NCI-H510A treated with DMSO at 0.1 percent for 48 hours (cell line): Measurements from ENCODE around the gene ZNF646.

Experiments
- DNase-seq: peaks from one replicate; lab custom pipeline; 2025; lab: John Stamatoyannopoulos, UW

ZNF646 gene

GRCh38 chr16:31108035-31108793, 34.0 kb downstream of the ZNF646 start, which contains the start of gene BCKDK:
TSS of gene BCKDK (plus strand) at chr16:31108386. CDS start at chr16:31109224, 838 bp downstream.
- peak; percentile 22 for DNase-seq

- no peak for DNase-seq
These were observed 34.8 kb downstream of the ZNF646 start for GRCh38 chr16:31108794-31109558.

- no peak for DNase-seq
These were observed 35.4 kb downstream of the ZNF646 start for GRCh38 chr16:31109622-31110021.

- DNase-seq = no peak
These were observed 36.1 kb downstream of the ZNF646 start for GRCh38 chr16:31110106-31111034.

- DNase-seq = no peak
These were observed 37.8 kb downstream of the ZNF646 start for GRCh38 chr16:31111881-31112466.

GRCh38 chr16:31112711-31113110, 38.5 kb downstream of the ZNF646 start:
- no peak for DNase-seq

- DNase-seq = no peak
These were observed 39.2 kb downstream of the ZNF646 start for GRCh38 chr16:31113121-31114120.

- no peak for DNase-seq
These were observed 40.2 kb downstream of the ZNF646 start for GRCh38 chr16:31114468-31114867.

GRCh38 chr16:31117384-31118222, 43.4 kb downstream of the ZNF646 start, which contains the start of gene KAT8:
TSS of gene KAT8 (plus strand) at chr16:31117664. CDS start at chr16:31117682, 18 bp downstream.
- peak; percentile 98 for DNase-seq

- DNase-seq = no peak
These were observed 44.3 kb downstream of the ZNF646 start for GRCh38 chr16:31118223-31119155.

- no peak for DNase-seq
These were observed 45.9 kb downstream of the ZNF646 start for GRCh38 chr16:31120129-31120528.

GRCh38 chr16:31125844-31126243, 51.6 kb downstream of the ZNF646 start:
- DNase-seq = no peak

- DNase-seq = no peak
These were observed 53.0 kb downstream of the ZNF646 start for GRCh38 chr16:31127182-31127581.

- DNase-seq = no peak
These were observed 54.7 kb downstream of the ZNF646 start for GRCh38 chr16:31128711-31129567.

GRCh38 chr16:31129568-31130335, 55.5 kb downstream of the ZNF646 start:
- DNase-seq = no peak

GRCh38 chr16:31130336-31130891, 56.2 kb downstream of the ZNF646 start:
- DNase-seq = no peak
